Measurements from ENCODE around the gene KLHL17.
"Not testable (repeated sequence)": the region's sequence is repeated elsewhere in the genome, so short reads cannot be mapped to it uniquely, and the experiment has no call there.

The KLHL17 gene

DNA sequence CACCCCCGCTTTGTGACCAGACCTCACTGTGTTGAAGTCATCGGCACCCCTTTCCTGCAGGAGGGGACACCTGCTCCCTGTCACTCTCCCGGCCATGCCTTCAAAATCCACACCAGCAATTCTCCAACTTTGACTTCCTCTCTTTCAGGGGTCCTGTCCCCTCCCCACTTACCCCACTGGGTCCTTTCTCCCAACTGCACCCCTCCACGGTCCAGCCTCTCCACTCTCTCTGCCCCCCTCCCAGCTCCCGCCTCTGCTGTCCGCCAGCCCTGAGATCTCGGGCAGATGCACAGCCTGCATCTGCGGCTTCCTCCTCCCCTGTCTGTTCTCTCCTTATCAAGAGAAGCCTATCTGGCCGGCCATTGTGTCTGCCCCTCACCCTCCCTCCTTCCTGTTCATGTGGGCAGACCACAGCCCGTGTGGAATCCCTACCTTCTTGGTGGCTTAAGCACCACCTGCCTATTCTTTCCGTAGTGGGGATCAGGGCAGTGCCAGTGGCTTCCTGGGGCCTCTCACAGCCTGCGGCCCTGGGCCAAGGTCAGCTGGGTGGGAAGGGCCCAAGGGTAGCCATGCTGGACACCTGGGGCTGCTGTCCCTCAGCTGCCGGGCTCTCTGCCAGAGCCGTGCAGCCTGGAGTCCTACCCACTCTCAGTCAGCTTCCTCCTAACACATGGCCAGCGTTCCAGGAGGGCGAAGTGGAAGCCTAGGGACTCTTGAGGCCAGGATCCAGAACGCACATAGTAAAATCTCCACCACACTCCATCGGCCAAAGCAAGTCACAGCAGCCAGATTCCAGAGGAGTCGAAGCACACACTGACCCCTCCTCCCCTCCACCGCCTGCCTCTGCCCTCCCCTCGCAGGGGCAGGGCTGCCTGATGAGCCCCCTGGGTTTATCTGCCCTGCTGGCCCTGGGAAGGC is 44.7 kb downstream of the KLHL17 start:
- H3K4me2 ChIP-seq (ENCODE audit: low read depth, low read length), result peak overlapping the region; percentile 5; the same call in 1 of the 2 replicates

DNA sequence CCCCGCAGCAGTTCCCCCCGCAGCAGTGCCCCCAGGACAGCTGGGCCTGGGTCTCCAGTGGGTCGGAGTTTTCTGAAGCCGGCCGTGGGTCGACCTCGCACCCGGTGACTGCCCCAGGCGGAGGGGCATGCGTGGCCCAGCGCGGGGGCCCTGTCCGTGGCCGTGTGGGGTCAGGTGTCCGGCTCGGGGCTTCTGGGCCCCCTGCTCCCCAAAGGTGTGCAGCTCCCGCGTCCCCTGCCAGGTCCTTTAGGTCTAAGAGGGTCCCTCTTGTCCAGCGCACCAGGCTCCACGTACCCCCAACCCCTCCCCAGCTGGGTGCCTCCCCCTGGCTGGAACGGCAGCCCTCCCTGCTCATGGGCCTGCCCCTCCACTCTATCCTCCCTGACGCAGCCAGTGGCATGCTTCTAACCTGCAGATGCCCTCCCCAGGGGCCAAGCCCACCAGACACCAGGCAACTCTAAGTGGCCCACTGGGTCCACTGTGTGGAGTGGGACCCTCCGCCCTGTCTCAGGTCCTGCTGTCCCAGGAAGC is 45.5 kb downstream of the KLHL17 start:
- no peaks in the 10 kb centered on the region for H4K20me1 ChIP-seq (ENCODE audit: insufficient read depth, low read length)
- peaks cover 83% of the 10 kb centered on the region for H3K27me3 ChIP-seq (replicated peaks; ENCODE audit: insufficient read depth, low read length)
- TF ChIP-seq EZH2 (optimal IDR thresholded peaks at IDR 0.05; ENCODE audit: low read depth, low read length) (no peak), EZH2phosphoT487 (IDR thresholded peaks at IDR 0.05; ENCODE audit: low read length) (no peak)
- no peak overlapping the region for H2AFZ ChIP-seq (ENCODE audit: low read length)
- H3K4me3 ChIP-seq (ENCODE audit: low read length), result no peak overlapping the region
- no peaks in the 10 kb centered on the region for H3K79me2 ChIP-seq (ENCODE audit: low read length)
- DNase-seq, result no peak
- H3F3A ChIP-seq (ENCODE audit: insufficient read depth, low read length), result no peaks in the 10 kb centered on the region
- no peaks in the 10 kb centered on the region for H3K9me3 ChIP-seq (replicated peaks; ENCODE audit: insufficient read depth, low read length)
- no peaks in the 10 kb centered on the region for H3K4me1 ChIP-seq (ENCODE audit: low read length)
- H3K36me3 ChIP-seq (replicated peaks; ENCODE audit: insufficient read depth, low read length), result no peaks in the 10 kb centered on the region
- no peak overlapping the region for H3K27ac ChIP-seq (ENCODE audit: low read length)
- no peaks in the 10 kb centered on the region for H3K9me2 ChIP-seq (replicated peaks; ENCODE audit: insufficient read depth, low read length)
- H3K9ac ChIP-seq (ENCODE audit: low read length), result no peak overlapping the region
- no peak overlapping the region for H3K4me2 ChIP-seq (ENCODE audit: low read depth, low read length)

More for the DNA sequence above, 44.7 kb downstream of the KLHL17 start:
- Histone ChIP-seq H3K27me3 (replicated peaks; ENCODE audit: insufficient read depth, low read length) (peaks cover 86% of the 10 kb centered on the region), H3F3A (ENCODE audit: insufficient read depth, low read length) (no peaks in the 10 kb centered on the region), H2AFZ (ENCODE audit: low read length) (no peak overlapping the region), H3K27ac (ENCODE audit: low read length) (no peak overlapping the region), H3K4me3 (ENCODE audit: low read length) (no peak overlapping the region), H3K9ac (ENCODE audit: low read length) (no peak overlapping the region), H3K9me3 (replicated peaks; ENCODE audit: insufficient read depth, low read length) (no peaks in the 10 kb centered on the region), H3K79me2 (ENCODE audit: low read length) (no peaks in the 10 kb centered on the region), H3K36me3 (replicated peaks; ENCODE audit: insufficient read depth, low read length) (no peaks in the 10 kb centered on the region), H3K9me2 (replicated peaks; ENCODE audit: insufficient read depth, low read length) (no peaks in the 10 kb centered on the region), H3K4me1 (ENCODE audit: low read length) (no peaks in the 10 kb centered on the region), H4K20me1 (ENCODE audit: insufficient read depth, low read length) (no peaks in the 10 kb centered on the region)
- no peak for DNase-seq
- TF ChIP-seq EZH2 (optimal IDR thresholded peaks at IDR 0.05; ENCODE audit: low read depth, low read length) (no peak), EZH2phosphoT487 (IDR thresholded peaks at IDR 0.05; ENCODE audit: low read length) (no peak)
- TF ChIP-seq, protein P1, sequence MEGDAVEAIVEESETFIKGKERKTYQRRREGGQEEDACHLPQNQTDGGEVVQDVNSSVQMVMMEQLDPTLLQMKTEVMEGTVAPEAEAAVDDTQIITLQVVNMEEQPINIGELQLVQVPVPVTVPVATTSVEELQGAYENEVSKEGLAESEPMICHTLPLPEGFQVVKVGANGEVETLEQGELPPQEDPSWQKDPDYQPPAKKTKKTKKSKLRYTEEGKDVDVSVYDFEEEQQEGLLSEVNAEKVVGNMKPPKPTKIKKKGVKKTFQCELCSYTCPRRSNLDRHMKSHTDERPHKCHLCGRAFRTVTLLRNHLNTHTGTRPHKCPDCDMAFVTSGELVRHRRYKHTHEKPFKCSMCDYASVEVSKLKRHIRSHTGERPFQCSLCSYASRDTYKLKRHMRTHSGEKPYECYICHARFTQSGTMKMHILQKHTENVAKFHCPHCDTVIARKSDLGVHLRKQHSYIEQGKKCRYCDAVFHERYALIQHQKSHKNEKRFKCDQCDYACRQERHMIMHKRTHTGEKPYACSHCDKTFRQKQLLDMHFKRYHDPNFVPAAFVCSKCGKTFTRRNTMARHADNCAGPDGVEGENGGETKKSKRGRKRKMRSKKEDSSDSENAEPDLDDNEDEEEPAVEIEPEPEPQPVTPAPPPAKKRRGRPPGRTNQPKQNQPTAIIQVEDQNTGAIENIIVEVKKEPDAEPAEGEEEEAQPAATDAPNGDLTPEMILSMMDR (IDR thresholded peaks at IDR 0.05; ENCODE audit: low read length), result no peak

DNA sequence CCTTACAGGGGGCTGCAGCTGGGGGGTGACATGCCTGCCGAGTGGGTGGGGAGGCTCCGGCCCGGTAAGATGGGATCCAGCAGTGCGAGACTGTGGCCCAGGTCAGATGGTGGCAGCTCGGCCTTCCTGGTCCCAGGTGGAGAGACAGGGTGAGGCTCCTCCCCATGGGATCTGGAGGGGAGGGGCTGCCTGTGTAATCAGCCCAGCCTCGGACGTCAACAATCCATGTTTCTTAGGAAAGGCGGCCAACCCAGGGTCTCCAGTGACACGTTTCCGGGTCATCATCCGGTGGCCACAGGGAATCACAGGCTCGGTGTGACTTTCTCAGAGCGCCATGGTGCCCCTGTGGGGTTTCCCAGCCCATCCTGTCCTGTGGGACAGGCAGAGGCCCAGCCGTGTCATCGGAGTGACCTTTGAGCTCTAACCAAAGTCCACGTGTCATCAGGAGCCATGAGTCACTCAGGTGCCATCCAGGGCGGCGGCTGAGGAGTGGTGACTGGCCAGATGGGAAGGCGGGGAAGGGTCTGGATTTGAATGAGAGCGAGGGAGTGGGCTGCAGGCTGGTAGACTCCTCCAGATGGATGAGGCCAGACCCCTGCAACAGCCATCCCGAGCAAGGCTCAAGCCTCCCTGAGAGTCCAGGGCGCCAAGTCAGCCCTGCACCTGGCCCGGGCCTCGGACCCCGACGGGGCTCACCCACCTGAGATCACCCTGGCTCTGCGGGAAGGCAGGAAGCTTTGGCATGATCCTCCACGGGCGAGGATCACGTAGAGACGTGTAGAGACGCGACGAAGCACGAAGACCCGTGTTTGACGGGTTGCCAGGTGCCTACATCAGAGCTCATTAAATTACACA is 46.1 kb downstream of the KLHL17 start:
- no peaks in the 10 kb centered on the region for H3K79me2 ChIP-seq (ENCODE audit: low read length)
- H3F3A ChIP-seq (ENCODE audit: insufficient read depth, low read length), result no peaks in the 10 kb centered on the region
- no peaks in the 10 kb centered on the region for H3K36me3 ChIP-seq (replicated peaks; ENCODE audit: insufficient read depth, low read length)
- H3K9me2 ChIP-seq (replicated peaks; ENCODE audit: insufficient read depth, low read length), result no peaks in the 10 kb centered on the region
- no peak for TF ChIP-seq EZH2 (optimal IDR thresholded peaks at IDR 0.05; ENCODE audit: low read depth, low read length)
- TF ChIP-seq, protein P1 (IDR thresholded peaks at IDR 0.05; ENCODE audit: low read length), result no peak
- no peak for TF ChIP-seq EZH2phosphoT487 (IDR thresholded peaks at IDR 0.05; ENCODE audit: low read length)
- no peak overlapping the region for H3K27ac ChIP-seq (ENCODE audit: low read length)
- no peak overlapping the region for H3K4me2 ChIP-seq (ENCODE audit: low read depth, low read length)
- no peaks in the 10 kb centered on the region; the same call in 1 of the 2 replicates for H3K9me3 ChIP-seq (replicated peaks; ENCODE audit: insufficient read depth, low read length)
- no peak for DNase-seq
- no peak overlapping the region for H3K4me3 ChIP-seq (ENCODE audit: low read length)
- H3K4me1 ChIP-seq (ENCODE audit: low read length), result no peaks in the 10 kb centered on the region
- H2AFZ ChIP-seq (ENCODE audit: low read length), result no peak overlapping the region
- H3K27me3 ChIP-seq (replicated peaks; ENCODE audit: insufficient read depth, low read length), result peaks cover 85% of the 10 kb centered on the region
- no peaks in the 10 kb centered on the region for H4K20me1 ChIP-seq (ENCODE audit: insufficient read depth, low read length)
- H3K9ac ChIP-seq (ENCODE audit: low read length), result no peak overlapping the region

DNA sequence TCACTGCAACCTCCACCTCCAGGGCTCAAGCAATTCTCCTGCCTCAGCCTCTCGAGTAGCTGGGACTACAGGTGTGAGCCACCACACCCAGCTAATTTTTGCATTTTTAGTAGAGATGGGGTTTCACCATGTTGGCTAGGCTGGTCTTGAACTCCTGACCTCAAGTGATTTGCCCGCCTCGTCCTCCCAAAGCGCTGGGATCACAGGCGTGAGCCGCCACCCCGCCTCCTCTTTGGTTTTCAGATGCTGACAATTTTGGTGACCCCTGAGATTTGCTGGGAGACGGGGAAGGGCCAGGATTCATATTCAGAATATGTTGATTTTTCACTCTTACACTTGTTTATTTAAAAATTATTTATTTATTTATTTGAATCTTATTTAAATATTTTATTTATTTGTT is 49.7 kb downstream of the KLHL17 start:
- H2AFZ ChIP-seq (ENCODE audit: low read length), result not testable (repeated sequence)

More for the DNA sequence above, 49.7 kb downstream of the KLHL17 start:
- not testable (repeated sequence) for H3K9me2 ChIP-seq (replicated peaks; ENCODE audit: insufficient read depth, low read length); H3K4me3 ChIP-seq (ENCODE audit: low read length); H3K79me2 ChIP-seq (ENCODE audit: low read length); H3K4me2 ChIP-seq (ENCODE audit: low read depth, low read length); DNase-seq; H4K20me1 ChIP-seq (ENCODE audit: insufficient read depth, low read length); H3K27ac ChIP-seq (ENCODE audit: low read length); H3K9ac ChIP-seq (ENCODE audit: low read length); H3K4me1 ChIP-seq (ENCODE audit: low read length); H3F3A ChIP-seq (ENCODE audit: insufficient read depth, low read length); H3K36me3 ChIP-seq (replicated peaks; ENCODE audit: insufficient read depth, low read length); H3K9me3 ChIP-seq (replicated peaks; ENCODE audit: insufficient read depth, low read length)
- H3K27me3 ChIP-seq (replicated peaks; ENCODE audit: insufficient read depth, low read length), result peaks cover 66% of the 10 kb centered on the region
